ENCODE measurements around the gene DCXR.

Gene DCXR

GRCh38 chr17:82008941-82009405 is 28.5 kb downstream of the DCXR start:
- no peak for DNase-seq

- DNase-seq: no peak
Observed at GRCh38 chr17:82008258-82008940, 29.1 kb downstream of the DCXR start.

DNA sequence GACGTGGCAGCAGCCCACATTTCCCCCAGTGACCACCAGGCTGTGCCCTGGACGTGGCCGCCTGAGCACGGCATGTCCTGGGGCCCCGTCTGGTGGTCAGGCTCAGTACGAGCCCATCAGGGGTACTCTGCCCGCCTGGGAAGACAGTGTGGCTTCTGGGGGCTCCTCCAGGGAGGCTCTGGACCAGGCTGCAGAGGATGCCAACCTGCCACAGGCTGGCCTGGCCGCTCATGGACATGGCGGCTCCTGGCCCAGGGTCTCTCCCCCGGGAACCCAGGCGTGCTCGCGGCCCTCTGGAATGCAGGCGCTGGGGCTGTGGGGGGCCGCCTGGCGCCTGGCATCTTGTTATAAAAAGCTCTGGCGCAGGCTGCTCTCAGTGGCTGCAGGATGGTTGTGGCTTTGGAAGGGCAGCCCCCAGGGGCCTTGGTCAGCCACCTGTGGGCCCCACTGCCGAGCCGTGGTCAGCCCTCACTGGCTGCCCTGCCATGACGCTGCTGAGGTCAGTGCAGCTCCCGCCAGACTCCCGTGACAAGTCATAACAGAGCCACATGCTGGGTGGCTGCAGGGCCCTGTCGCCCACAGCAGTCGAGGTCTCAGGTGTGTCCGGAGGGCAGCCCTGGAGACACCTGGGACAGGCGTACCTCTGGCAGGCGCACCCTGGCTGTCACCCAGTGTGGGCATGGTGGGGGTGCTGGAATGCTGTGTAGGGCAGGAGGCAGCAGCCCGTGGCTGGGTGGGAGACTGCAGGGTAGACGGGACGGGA is 29.8 kb downstream of the DCXR start:
- no peak for DNase-seq

- DNase-seq: no peak
Observed at GRCh38 chr17:82007228-82007494, 30.3 kb downstream of the DCXR start.

GRCh38 chr17:82006468-82007227 is 30.8 kb downstream of the DCXR start:
- DNase-seq: no peak

DNA sequence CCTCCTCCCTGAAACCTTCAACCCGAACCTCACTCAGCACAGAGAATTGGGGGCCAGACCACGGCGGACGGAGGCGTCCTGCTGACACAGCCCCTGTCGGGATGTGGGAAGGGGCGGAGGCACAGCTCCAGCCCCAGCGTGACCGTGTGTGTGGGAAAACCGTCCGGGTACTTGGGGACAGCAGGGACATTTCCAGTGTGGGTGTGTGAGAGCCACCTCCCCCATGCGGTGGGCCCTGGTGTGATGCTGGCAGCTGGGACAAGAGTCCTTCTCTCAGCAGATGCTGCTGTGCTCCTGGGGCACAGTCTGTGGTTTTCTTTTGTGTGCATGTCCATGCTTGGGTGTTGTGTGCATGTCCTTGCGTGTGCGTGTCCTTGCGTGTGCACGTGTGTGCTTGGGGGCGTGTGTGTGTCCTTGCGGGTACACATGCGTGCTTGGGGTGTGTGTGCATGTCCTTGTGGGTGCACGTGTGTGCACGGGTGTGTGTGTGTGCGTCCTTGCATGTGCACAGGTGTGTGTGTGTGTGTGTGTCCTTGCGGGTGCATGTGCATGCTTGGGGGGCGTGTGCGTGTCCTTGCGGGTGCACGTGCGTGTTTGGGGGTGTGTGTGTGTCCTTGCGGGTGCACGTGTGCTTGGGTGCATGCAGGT is 31.7 kb downstream of the DCXR start:
- no peak for DNase-seq

DNA sequence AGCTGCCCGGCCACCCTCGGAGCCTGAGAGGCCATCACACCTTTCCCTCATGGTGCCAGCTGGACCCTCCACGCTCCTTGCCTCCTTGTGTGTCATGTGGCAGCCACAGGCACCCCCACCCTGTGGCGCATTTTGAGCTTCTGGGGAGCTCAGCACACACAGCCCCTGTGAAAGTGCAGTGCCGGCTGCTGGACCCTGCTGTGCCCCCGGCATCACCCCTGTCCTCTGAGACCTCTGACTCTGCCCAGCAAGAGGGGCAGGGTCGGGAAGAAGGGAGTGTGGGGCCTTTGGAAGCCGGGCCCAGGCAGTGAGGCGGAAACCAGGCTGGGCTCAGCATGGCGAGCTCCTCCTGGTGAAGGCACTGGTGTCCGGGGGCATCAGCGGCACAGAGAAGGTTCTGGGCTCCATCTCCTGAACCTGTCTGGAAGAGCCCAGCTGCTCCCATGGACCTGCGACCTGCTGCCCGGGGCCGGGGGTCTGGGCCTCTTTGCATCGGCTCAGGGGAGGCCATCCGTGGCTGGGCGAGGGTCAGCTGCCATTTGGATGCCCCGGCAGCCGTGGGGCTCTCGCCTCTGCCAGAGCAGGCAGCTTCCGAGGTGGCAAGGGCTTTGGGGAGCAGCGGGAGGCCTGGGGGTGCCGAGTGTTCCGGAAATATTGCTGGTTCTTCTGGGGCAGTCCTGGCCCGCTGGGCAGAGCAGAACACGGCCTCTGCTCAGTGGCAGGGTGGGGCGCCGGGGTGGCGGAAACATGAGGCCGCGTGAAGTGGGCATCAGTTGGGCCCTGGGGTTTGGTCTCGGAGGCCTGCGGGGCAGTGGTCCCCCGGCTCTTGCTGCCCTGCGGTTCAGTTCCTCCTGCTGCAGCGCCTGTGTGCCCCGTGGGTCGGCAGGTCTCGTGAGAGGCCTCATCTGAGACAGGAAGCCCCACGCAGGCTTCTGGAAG is 32.7 kb downstream of the DCXR start:
- no peak for DNase-seq

DNA sequence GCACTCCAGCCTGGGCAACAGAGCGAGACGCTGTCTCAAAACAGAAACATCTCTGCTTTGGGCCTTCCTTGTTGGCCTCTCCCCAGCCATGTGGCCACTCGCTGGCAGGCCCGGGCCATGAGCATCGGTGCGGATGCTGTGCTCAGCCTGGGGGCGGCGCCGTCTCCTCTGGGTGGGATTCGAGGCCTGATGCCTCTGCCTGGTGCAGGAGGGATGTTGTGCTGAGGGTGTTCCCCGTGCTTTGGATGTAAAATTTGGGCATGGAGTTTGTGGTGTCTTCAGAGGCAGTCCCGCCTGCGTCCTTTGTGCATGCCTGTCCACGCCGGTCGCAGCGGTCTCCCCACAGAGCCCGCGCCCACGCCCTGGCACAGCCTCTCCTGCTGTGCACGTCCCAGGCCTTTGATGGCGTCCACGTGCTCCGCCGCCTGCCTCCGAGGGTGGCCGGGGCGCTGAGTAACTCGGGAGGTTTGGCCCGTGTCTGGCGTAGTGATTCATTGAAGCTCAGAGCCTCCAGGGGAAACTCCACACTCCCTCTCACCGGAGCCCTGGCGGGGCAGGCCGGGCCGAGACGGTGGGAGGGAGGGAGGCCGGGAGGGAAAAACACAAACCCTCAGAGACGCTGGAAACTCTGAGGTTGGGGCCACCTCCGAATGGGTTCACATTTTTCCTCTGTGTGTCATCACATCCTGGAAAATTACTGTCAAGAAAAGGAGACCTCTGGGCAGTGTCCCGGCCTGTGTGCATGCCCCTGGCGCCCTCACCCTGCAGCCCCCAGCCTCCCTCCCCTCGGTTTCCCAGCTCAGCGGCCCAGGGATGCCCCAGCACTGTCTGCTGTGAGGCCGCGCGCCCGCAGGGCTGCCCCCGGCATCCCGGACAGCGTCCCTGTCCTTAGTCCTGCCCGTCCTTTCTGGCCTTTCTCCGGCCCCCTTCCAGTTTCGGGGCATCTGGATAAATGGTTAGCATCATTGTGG is 33.8 kb downstream of the DCXR start:
- no peak for DNase-seq

GRCh38 chr17:82001571-82002056 is 35.9 kb downstream of the DCXR start:
- no peak for DNase-seq

GRCh38 chr17:82000803-82001570 is 36.5 kb downstream of the DCXR start:
- peak; percentile 56 for DNase-seq

DNA sequence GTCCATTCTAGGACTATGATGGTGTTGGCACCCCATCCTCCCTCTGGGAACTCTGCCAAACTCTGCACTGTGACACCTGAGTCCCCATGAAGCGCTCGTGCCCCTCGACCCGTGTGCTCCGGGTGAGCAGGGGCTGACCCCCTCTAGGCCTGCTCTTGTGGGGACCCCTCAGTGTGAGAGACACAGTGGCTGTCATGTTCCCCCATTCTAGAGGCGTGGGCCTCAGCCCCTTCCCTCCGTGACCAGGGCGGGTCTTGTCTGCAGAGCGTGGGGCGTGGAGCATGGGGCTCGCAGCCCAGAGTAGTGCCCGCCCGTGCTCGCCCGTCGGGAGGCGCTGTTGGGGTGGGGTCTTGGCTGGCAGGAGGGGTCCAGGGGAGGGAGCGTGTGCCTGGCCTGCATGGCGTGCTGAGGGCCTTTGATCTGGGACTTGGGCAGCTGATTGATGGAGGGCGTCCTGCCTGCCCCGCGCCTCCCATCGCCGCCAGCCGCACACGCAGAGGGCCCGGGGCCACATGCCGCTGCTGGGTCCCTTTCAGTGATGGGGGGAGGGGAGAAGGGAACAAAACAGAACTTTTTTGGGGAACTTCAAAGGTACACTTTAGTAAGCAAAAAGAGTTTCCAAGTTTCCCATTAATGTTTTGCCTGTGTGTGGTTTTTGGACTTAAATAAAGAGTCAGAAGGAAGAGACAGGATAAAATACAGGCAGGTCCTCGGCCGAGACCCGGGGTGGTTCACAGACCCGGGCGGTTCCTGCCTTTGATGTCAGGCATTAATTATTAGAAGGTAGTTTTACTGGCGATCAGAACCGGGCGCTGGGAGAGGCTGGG is 37.3 kb downstream of the DCXR start:
- DNase-seq: no peak

- no peak for DNase-seq
Observed at GRCh38 chr17:81999587-81999975, 37.9 kb downstream of the DCXR start.

GRCh38 chr17:81998691-81999438 is 38.6 kb downstream of the DCXR start:
- DNase-seq: no peak

DNA sequence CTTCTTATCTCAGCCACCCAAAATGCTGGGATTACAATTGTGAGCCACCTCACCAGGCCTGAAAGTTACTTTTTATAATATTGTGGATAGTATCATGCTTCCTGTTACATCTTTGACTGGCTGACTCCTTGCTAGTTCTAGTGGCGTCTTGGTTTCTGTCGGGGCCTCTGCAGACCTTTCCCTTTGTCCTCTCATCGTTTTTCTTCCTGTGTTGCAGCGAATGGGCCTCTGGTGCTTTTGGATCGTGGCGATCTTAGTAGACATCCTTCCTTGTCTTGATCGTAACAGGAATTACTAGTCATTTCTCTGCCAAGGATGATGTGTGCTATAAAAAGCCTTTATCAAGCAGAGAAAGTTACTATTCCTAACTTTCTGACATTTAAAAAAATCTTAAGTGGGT is 39.3 kb downstream of the DCXR start:
- DNase-seq: no peak

DNA sequence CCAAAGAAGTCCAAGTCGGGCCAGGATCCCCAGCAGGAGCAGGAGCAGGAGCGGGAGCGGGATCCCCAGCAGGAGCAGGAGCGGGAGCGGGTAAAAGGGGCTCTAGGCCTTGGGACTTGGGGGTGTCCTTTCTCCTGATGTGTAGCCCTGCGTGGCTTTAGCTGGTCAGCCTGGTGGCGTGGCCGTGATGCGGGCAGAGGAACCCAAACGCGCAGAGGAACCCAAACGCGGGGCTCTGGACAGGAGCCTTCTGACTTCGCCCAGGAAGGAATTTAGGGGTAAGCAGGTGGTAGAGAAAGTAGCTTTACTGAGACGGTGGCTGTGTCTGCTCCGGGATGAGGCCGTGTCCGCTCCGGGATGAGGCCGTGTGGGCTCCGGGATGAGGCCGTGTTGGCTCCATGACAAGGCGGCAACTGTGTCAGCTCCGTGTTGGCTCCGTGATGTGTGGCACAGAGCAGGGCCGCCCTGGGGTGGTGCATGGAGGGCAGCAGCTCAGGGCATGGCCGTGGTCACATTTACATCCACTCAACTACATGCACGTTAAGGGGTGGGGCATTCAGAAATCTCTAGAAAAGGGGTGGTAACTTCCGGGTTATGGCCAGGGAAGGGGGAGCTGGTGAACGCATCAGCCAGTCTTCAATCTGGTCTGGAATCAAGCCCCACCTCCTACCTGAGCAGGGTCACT is 40.6 kb downstream of the DCXR start:
- no peak for DNase-seq

- DNase-seq: no peak
Observed at GRCh38 chr17:81996232-81996756, 41.2 kb downstream of the DCXR start.

DNA sequence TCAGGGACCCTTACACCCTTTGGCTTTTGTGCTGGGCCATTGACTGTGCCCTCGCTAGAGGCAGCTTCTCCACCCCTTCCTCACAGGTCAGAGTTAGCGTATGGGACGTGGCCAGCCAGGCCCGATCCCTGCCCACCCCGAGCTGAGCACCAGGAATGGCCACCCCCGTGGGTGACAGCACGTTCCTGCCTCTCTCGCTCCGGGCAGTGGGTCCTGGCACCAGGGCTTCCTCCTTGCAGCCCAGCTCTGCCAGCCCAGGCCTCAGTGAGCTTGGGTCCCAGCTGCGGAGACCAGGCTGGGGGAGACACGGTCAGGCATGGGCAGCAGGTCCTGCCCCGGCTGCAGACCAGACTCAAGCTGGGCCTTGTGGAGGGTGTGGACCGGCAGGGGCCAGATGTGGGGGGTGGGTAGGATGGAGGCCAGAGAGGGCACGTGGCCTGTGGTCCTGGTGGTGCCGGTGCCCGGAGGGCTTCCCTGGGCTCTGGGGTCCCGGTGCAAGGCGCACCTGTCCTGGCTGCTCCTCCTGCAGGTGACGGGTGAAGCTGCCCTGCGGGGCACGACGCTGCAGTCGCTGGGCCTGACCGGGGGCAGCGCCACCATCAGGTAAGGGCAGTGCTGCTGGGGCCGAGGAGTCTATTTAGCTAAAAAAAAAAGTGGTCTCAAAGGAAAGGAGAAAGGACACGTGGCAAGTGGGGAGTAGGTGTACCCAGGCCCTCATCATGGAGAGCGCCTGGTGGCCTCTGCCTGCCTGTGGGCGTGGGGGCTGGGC is 41.9 kb downstream of the DCXR start:
- DNase-seq: no peak
